ES-I3 (cell line): ENCODE results near the gene HSPB3.
"Not testable (repeated sequence)": the region's sequence is repeated elsewhere in the genome, so short reads cannot be mapped to it uniquely, and the experiment has no call there.

ENCODE experiments used
- H3K36me3 ChIP-seq: 2 replicates; pipeline ENCODE4 v1.6.1; 2013; ENCODE audit warnings: mild to moderate bottlenecking, low read length, control low read depth, moderate library complexity; ENCODE audit not compliant: insufficient read depth
- H3K4me1 ChIP-seq: 2 replicates; pipeline ENCODE4 v1.6.1; 2013; ENCODE audit warnings: mild to moderate bottlenecking, control low read depth, low read length; ENCODE audit not compliant: insufficient read depth
- H3K9ac ChIP-seq: 2 replicates; pipeline ENCODE4 v1.6.1; 2013; ENCODE audit warnings: low read depth, mild to moderate bottlenecking, low read length, moderate library complexity
- H3K9me3 ChIP-seq: 2 replicates; pipeline ENCODE4 v1.6.1; 2013; ENCODE audit warnings: mild to moderate bottlenecking, low read length, moderate library complexity; ENCODE audit not compliant: control insufficient read depth, insufficient read depth

Gene HSPB3

DNA sequence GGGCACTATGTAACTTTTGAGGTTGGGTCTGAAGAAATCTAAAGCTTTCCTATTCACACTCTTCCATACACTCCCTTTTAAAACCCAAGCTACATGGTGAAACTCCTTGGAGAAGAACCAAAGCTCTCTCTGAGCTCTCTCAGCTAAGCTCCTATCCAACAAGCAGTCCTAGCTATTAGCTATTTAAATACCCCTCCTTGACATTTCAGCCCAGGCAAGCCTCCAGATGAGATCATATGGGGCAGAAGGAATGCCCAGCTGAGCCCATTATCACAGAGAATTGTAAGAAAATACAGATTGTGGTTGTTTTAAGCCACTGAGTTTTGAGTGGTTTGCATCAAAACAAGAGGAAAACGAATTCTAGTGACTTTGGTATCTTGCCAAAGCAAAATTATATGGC lies 15.2 kb downstream of the HSPB3 start:
- Histone ChIP-seq H3K36me3 (no peaks in the 10 kb centered on the region), H3K9ac (no peak overlapping the region), H3K9me3 (no peaks in the 10 kb centered on the region), H3K4me1 (peaks cover 3% of the 10 kb centered on the region; the same call in 1 of the 2 replicates)

DNA sequence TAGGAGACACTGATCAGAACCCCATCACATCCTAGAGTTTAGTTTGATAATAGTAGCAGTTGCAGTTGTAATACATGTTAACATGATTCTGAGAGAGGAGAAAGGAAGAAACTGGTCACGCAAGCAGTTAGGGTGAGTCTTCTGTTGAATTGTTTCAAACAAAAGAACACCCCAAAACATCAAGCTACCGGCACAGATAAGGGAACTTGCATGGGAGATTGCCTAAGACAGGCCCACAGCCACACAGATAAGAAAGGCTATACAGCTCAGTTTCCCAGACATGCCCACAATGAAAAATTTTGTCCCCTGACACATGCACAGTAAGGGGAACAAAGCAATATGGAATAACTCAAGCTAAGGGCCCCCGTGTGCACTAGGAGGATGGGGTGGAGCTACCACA lies 15.9 kb downstream of the HSPB3 start:
- H3K4me1 ChIP-seq, result peaks cover 3% of the 10 kb centered on the region; the same call in 1 of the 2 replicates
- no peak overlapping the region for H3K9ac ChIP-seq
- H3K36me3 ChIP-seq, result no peaks in the 10 kb centered on the region
- H3K9me3 ChIP-seq, result no peaks in the 10 kb centered on the region

DNA sequence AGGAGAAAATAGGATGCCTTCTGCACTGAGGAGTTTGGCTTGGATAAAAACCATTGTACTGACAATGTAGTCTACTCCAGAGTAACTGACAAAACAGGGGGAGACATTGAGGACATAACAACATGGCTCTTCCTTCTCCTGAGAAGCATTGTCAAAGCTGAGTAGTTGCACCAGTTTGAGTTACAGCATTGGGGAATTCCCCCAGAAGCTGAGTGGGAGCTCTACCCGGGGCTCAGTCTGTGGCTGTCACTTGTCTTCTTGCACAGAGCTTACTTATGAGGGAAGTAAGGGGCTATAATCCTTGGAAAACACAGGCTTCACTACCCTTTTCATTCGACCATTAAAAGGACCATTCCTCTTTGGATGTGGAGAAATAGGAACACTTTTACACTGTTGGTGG lies 21.2 kb downstream of the HSPB3 start:
- H3K9me3 ChIP-seq, result no peaks in the 10 kb centered on the region
- no peaks in the 10 kb centered on the region for H3K36me3 ChIP-seq
- no peak overlapping the region for H3K9ac ChIP-seq
- H3K4me1 ChIP-seq, result no peaks in the 10 kb centered on the region

DNA sequence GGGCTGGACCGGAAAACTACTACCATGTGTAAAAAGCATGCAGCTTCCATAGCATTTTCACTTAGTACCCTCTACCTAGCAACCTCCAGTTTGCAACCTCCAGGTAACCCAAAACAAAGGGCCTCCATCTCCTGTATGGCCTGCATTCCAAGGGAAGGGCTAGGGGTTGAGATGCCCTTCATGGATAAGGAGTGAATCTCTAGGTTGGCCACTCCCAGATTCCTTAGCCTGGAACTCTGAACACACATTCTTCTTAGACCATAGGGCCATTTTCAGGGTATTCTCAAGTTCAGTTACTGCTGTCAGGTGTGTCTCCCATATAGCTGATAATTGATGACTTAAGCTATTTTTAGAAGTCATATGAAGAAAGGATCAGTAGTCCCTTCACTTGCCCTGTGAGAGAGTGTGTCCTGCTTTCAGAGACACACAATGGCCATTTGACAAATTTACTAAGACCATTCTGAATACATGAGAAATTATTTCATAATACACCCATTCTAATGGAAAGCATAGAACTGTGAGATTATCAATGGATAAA lies 22.5 kb downstream of the HSPB3 start:
- Histone ChIP-seq H3K9ac (no peak overlapping the region), H3K4me1 (no peaks in the 10 kb centered on the region)

DNA sequence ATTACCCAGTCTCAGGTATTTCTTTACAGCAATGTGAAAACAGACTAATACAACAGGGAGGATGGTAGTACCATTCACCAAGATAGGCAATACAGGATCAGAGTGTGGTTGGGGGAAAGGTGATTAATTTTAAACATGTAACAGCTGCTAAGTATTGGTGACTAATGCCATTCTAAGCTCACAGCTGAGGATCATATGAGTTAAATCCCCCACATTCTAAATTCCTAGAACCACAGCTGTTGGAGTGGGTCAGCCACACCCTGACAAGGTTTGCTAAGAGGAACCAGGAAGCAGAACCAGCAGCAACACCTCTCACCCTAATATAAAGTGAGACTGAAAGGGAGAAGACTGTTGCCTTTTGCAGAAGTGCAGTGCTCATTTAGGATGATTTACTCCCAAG lies 24.8 kb downstream of the HSPB3 start:
- Histone ChIP-seq H3K4me1 (no peaks in the 10 kb centered on the region), H3K9me3 (no peaks in the 10 kb centered on the region), H3K36me3 (no peaks in the 10 kb centered on the region), H3K9ac (no peak overlapping the region)

More for the DNA sequence above, 22.5 kb downstream of the HSPB3 start:
- Histone ChIP-seq H3K36me3 (no peaks in the 10 kb centered on the region), H3K9me3 (no peaks in the 10 kb centered on the region)

DNA sequence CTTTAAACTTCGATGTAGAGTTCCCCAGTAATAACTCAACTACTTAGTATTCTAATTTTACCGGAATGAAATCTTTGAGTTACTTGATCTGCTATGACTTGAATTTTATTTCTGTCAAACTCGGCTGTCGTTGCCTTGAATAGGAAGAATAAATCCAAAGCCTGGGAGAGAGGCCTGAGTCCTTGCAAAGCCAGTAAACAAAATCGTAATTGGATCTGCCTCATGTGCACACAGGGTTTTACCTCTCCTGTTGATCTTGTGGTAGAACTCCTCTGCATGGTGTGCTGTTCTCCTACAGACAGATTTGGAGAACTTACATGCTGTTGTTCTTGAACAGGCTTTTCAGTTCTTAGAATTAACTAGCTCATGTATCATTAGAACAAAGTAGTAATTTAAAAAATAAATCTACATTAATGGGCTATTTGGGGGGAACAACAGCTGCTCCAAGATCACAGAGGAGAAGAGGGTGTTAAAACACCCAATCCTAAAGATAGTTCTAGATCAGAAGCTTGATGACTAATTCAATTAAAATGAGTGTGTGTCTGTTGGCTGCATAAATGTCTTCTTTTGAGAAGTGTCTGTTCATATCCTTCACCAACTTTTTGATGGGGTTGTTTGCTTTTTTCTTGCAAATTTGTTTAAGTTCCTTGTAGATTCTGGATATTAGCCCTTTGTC lies 28.9 kb downstream of the HSPB3 start:
- Histone ChIP-seq H3K9me3 (no peaks in the 10 kb centered on the region), H3K36me3 (no peaks in the 10 kb centered on the region), H3K9ac (no peak overlapping the region), H3K4me1 (no peaks in the 10 kb centered on the region)

DNA sequence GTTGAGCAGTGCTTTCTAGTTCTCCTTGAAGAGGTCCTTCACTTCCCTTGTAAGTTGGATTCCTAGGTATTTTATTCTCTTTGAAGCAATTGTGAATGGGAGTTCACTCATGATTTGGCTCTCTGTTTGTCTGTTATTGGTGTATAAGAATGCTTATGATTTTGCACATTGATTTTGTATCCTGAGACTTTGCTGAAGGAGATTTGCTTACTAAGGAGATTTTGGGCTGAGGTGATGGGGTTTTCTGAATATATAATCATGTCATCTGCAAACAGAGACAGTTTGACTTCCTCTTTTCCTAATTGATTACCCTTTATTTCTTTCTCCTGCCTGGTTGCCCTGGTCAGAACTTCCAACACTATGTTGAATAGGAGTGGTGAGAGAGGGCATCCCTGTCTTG lies 30.2 kb downstream of the HSPB3 start:
- H3K9ac ChIP-seq, H3K4me1 ChIP-seq, H3K9me3 ChIP-seq, H3K36me3 ChIP-seq: not testable (repeated sequence)

DNA sequence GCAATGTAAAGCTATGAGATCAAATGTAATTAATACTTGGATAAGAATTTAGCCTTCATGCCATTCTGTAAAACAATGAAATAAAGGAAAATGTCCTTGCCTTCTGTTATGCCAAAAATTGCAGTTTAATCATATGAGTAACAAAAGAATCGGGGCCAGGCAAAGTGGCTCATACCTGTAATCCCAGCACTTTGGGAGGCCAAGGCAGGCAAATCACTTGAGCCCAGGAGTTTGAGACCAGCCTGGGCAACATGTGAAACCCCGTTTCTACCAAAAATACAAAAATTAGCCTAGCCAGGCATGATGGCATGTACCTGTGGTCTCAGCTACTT lies 34.1 kb downstream of the HSPB3 start:
- not testable (repeated sequence) for H3K9ac ChIP-seq, H3K9me3 ChIP-seq, H3K4me1 ChIP-seq, H3K36me3 ChIP-seq

DNA sequence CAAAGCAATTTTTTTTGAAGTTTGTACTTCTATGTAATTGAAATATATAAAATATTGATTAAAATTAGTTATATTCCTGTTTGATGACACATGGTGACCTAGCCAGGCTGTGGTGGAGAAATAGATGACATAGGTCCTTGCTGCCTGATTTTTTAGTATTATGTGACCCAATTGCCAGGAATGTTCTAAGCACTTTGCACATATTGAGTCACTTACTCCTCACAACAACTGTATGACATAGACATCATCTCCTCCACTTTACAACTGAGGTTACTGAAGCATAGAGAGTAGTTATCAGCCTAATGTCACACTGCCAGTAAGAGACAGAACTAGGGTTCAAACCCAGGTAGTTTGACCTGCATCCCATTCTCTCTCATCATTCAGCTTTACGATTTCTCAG lies 35.8 kb downstream of the HSPB3 start:
- no peaks in the 10 kb centered on the region for H3K36me3 ChIP-seq
- H3K4me1 ChIP-seq, result no peaks in the 10 kb centered on the region
- H3K9me3 ChIP-seq, result no peaks in the 10 kb centered on the region
- H3K9ac ChIP-seq, result no peak overlapping the region

DNA sequence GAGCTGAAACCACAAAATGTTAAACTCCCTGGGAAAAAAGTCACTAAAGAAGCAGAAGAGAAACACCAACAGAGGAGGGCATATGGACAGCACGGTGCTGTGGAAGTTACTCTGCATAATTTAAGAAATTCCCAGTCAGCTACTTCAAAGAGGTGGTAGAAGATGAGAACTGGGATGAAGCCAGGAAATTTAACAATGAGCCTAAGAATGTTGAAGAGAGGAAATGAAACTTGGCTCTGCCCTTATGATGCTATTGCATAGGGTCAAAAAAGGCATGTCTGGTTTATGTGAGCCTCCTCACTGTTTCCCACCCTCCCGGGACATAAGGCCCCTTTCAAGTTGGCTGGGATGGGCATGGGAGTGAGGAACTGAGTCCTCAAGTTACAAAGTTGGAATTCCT lies 36.7 kb downstream of the HSPB3 start:
- Histone ChIP-seq H3K4me1 (no peaks in the 10 kb centered on the region), H3K36me3 (no peaks in the 10 kb centered on the region), H3K9ac (no peak overlapping the region)

DNA sequence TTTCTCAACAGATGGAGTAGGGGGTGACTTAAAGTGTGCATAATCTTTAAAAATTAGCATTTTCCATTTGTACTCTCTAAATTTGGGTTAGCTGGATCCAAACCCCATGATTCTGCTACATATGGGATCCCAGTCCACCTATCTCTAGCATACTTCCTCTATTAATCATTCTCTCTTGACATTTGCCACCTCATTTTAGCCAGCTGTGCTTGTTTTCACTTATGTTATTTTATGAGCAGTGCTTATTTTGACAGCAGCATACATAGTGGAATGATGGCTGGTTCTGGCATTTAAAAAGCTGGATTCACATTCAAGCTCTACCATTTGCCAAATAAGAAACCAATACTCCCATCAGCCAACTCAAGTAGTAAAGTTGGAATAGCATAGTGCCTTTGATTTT lies 39.5 kb downstream of the HSPB3 start:
- no peak overlapping the region for H3K9ac ChIP-seq
- no peaks in the 10 kb centered on the region for H3K4me1 ChIP-seq
- H3K36me3 ChIP-seq, result no peaks in the 10 kb centered on the region
- no peaks in the 10 kb centered on the region for H3K9me3 ChIP-seq

More for the DNA sequence above, 36.7 kb downstream of the HSPB3 start:
- H3K9me3 ChIP-seq, result no peaks in the 10 kb centered on the region
